SK-N-MC (cell line): ENCODE measurements around the gene ASPHD1.

Experiments used
- EZH2 ChIP-seq: fragments of 200-600 bp; sonication (generic); IDR thresholded peaks from one replicate; pipeline ENCODE4 v1.6.1; 2017; ENCODE audit warnings: antibody characterized with exemption
- FOXP2 ChIP-seq: optimal IDR thresholded peaks from 2 replicates; pipeline ENCODE3; 2011; ENCODE audit warnings: mild to moderate bottlenecking, moderate library complexity; ENCODE audit not compliant: insufficient read depth; ENCODE audit errors: extremely low read length, control extremely low read depth
- POLR2AphosphoS5 ChIP-seq: IDR thresholded peaks from 2 replicates; pipeline ENCODE4 v1.6.1; 2012; ENCODE audit warnings: mild to moderate bottlenecking, low read depth, low read length, borderline replicate concordance

DNA sequence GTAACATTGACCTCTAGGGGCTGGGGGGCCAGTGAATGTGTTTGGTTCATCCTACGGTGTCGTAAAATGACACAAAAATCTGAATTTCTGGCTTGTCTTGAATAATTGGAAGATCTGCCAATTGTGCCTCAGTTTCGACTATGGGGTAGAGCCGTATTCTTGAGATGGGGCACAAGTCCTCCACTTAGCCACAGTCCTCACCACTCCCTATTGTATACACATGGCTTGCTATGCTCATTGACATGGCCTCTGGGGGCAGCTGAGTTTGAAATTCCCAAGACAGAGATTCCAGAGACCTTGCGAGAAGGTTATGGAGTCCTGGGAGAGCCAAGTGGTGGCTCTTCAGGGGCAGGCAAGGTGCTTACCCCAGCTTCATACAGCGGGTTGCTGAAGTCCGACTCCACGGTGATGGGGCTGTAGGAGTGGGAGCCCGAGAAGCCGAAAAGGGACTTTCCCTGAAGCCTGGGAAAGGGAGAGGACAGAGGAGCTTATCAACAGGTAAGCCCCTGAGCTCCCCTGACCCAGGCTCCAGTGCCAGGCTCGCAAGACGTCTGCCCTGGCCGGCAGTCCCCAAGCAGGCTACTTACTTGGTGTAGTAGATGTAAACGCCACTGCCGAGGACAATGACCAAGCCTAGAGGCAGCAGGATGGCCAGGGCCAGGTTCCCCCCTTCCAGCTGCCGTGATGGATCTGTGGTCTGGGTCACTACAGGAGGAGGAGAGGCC, 28.3 kb upstream of the ASPHD1 start:
- no peak for TF ChIP-seq EZH2
- no peak for TF ChIP-seq POLR2AphosphoS5
- no peak for TF ChIP-seq FOXP2
